GM21447 (cell line): ENCODE data around the gene PCDHA5.

Source experiments
- ATAC-seq: cut with Tn5 transposase; IDR thresholded peaks from one replicate; pipeline ENCODE4 v1.9.1; 2021; ENCODE audit not compliant: unreplicated experiment

Gene PCDHA5

GRCh38 chr5:140857987-140858240, 36.5 kb downstream of the PCDHA5 start:
- ATAC-seq, result no peak

GRCh38 chr5:140862441-140863295, 41.3 kb downstream of the PCDHA5 start:
- ATAC-seq, result no peak

DNA sequence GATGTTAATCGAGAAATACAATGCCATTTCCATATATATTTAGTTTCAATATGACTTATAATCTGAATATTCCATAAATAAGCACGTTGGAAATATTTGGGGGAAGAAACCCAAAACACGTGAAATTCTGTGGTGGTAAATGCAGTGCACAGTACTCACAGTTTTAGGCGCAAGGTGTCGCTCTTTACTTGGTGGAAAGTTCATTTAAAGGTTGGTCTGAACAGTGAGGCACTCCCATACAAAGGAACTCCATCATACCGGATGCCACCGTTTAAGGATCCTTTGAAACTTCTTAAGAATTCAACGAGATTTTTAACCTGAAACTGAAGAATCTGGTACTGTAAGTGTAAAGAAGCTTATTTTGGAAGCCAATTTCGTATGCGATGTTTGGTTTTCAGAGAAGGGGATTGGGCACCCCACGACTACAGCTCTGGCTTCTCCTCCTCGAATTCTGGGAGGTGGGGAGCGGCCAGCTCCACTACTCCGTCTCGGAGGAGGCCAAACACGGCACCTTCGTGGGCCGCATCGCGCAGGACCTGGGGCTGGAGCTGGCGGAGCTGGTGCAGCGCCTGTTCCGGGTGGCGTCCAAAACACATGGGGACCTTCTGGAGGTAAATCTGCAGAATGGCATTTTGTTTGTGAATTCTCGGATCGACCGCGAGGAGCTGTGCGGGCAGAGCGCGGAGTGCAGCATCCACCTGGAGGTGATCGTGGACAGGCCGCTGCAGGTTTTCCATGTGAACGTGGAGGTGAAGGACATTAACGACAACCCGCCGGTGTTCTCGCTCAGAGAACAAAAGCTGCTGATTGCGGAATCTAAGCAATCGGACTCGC, 47.5 kb downstream of the PCDHA5 start, which contains the start of gene PCDHA11:
TSS of gene PCDHA11 (plus strand) at position 237 of the 834 bp plus-strand sequence. CDS start at position 384, 147 bp downstream.
- ATAC-seq, result no peak

DNA sequence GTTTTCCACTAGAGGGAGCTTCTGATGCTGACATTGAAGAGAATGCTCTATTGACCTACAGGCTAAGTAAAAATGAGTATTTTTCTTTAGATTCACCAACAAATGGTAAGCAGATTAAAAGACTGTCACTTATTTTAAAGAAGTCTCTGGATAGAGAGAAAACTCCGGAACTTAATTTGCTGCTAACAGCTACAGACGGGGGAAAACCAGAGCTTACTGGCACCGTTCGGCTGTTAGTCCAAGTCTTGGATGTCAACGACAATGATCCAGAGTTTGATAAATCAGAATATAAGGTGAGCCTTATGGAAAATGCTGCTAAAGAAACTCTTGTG, 48.1 kb downstream of the PCDHA5 start:
- ATAC-seq, result no peak

- no peak for ATAC-seq
Observed at GRCh38 chr5:140870221-140871201, 49.1 kb downstream of the PCDHA5 start.
